ENCODE measurements around the gene L3HYPDH.

L3HYPDH gene

GRCh38 chr14:59424341-59425071 is 59.7 kb downstream of the L3HYPDH start:
- no peak for DNase-seq

Data from activated naive CD4-positive, alpha-beta T cell treated with Interleukin-2 at 50 U/mL for 16 hours (primary cell).